ENCODE measurements around the gene CCNH. TPM values are rescaled to one million over a fixed set of nuclear protein-coding genes. Genes with fewer than 3 reads are reported as not detected.

The CCNH gene
- total RNA-seq, 4 donors from 2014 or later, result 191 to 370 (median 240) TPM

DNA sequence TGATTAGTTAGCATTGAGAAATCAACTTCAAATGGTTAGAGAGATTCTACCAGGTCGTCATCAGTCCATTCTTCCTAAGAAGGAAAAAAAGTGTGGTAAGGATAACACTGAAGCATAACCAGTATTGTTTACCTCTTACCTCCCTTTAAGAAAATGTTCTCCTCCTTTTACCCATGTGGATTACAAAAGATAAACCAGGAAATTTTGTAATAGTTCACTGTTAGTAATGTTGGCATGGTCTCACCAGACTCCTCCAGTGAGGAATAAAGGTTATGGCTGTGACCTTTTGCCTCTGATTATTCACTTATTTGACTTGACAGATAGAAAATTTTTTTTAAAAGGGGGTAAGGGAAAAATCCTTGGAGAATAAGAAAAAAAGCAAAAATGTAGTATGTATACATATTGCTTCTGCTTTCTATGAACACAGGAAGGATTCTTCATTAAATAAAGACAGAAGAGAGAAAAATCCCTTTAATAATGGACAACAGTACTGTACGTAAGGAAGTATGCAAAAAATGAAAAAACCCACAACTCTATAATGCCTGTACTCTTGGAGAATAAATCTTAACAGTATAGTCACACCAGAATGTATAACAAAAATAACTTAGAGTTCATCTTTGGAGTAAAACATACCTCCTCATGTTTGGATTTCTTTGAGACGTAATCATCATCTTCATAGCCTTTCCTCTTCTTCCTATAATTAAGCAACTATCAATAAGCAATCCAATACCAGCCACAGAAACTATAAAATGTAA lies 18.1 kb downstream of the CCNH start:
- peak; percentile 89 for ATAC-seq (ENCODE audit: low FRiP score)
- TF ChIP-seq, protein P1, sequence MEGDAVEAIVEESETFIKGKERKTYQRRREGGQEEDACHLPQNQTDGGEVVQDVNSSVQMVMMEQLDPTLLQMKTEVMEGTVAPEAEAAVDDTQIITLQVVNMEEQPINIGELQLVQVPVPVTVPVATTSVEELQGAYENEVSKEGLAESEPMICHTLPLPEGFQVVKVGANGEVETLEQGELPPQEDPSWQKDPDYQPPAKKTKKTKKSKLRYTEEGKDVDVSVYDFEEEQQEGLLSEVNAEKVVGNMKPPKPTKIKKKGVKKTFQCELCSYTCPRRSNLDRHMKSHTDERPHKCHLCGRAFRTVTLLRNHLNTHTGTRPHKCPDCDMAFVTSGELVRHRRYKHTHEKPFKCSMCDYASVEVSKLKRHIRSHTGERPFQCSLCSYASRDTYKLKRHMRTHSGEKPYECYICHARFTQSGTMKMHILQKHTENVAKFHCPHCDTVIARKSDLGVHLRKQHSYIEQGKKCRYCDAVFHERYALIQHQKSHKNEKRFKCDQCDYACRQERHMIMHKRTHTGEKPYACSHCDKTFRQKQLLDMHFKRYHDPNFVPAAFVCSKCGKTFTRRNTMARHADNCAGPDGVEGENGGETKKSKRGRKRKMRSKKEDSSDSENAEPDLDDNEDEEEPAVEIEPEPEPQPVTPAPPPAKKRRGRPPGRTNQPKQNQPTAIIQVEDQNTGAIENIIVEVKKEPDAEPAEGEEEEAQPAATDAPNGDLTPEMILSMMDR (IDR thresholded peaks at IDR 0.05), result no peak
- DNase-seq (ENCODE audit: low spot score), result no peak

DNA sequence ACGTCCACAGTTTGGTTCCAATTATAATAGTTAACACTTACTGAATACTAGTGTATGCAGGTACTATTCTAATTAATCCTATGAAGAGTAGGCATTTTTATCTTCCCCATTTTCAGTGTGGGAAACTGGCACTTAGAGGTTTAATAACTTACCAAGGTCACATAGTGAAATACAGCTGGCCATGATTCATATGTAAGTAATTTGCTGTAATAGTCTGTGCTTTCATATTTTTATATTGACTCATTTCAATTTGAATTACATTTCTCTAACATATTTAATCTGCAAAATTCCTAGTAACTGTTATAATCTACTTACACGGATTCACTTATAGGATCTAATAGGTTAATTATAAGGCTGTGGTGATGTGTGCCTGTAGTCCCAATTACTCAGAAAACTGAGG lies 19.4 kb downstream of the CCNH start:
- ATAC-seq (ENCODE audit: low FRiP score), result peak; percentile 71
- DNase-seq (ENCODE audit: low spot score), result no peak
- TF ChIP-seq, protein P1 (IDR thresholded peaks at IDR 0.05), result no peak

DNA sequence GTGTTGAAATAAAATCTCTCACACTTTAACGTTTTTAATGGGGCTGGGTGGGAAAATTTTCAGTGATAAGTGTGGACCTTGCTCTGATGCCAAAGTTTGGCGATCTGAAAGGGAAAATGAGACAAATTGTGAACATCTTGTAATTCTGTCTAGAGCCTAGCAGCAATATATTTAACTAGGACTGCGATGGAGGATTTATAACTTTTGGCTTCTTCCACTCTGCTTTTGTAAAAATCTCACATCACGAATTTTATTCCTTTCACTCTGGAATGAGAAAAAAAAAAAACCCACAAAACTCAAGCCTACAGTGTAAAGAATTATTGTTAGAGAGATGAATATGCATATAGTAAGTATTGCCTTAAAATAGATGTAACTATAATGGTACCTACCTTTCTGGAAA lies 19.9 kb downstream of the CCNH start:
- no peak for DNase-seq (ENCODE audit: low spot score)
- no peak for ATAC-seq (ENCODE audit: low FRiP score)
- TF ChIP-seq, protein P1 (IDR thresholded peaks at IDR 0.05), result no peak

DNA sequence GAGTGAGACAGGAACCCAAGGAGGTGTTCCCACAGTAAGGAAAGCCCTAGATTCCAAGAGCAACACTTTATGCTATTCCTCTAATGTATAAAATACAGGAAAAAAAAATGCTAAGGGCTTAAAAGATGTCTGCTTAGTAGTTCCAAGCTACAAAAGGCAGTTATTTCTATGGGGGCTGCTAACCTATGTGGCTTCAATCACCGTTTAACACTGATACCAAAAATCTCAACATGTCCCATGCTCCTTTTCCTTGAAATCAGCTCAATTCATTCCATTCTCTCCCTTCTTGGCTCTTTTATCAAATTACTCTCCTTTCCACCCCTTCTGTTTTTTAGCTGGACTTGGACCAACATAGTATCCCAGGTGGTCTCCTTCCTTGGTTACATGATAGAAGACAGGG lies 20.6 kb downstream of the CCNH start:
- ATAC-seq (ENCODE audit: low FRiP score) (no peak), DNase-seq (ENCODE audit: low spot score) (no peak)
- TF ChIP-seq, protein P1 (IDR thresholded peaks at IDR 0.05), result no peak

DNA sequence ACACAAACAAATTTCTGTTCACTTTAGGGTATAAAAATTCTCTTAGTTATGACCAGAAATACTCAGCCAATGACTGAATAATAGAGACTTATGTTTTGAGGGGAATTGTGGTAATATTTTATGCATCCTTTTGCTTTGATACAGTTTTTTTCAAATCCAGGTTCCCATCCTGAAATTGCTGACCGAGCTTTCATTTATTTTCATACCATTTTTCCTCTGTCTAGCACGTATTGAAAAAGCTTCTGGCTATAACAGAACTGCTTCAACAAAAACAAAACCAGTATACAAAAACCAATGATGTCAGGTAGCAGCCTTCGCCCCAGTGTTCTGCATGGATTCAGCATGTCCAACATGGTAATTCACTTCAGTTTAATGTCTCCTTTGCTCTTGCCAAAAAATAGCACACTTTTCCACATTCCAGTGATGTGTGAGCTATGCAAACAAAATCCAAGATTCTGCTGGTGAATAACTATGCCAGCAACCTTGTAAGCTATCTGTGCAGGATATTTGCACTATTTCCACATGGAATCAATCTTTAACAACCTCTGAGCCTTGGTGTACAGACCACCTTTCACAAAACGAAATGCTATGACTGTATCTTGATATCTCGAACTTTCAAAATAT lies 22.0 kb downstream of the CCNH start:
- DNase-seq (ENCODE audit: low spot score) (no peak), ATAC-seq (ENCODE audit: low FRiP score) (no peak)
- TF ChIP-seq, protein P1 (IDR thresholded peaks at IDR 0.05), result no peak

DNA sequence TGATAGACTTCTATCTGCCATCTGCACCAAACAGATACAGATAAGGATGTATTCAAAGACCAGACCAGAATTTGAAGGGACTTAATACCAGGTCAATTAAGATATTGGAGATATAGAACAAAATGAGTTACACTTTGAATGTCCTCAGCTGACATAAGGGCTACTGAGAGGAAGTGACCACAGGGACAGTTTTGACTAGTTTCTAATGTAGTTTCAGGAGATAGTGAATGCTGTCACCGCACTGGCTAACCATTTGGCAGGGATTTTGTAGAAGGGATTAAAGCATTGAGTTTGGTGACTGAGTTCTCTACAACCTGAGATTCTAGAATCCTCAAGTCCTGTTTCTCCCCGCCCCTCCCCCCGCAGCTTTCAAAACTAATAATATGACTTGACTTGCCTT lies 22.7 kb downstream of the CCNH start:
- TF ChIP-seq, protein P1 (IDR thresholded peaks at IDR 0.05), result no peak
- no peak for ATAC-seq (ENCODE audit: low FRiP score)

More for the DNA sequence above, 22.7 kb downstream of the CCNH start:
- DNase-seq (ENCODE audit: low spot score), result no peak

Measured in omental fat pad (tissue), 4 donors.